ENCODE measurements around the gene EARS2. TPM values are rescaled to one million over a fixed set of nuclear protein-coding genes. Genes with fewer than 3 reads are reported as not detected.

Gene EARS2
- total and polyA plus RNA-seq, 2 of the 8 experiments (the other 6 are each of a cell fraction or from before 2014, with no cell fraction given) = 47.8 to 111 TPM

- Histone ChIP-seq H4K91ac (replicated peaks; ENCODE audit: insufficient read length, low read length) (no peak overlapping the region), H2BK120ac (replicated peaks; ENCODE audit: low read depth, low read length) (no peak overlapping the region), H2AK5ac (ENCODE audit: low read depth, low read length) (no peak overlapping the region), H4K5ac (ENCODE audit: insufficient read length, low read depth, low read length) (no peak overlapping the region), H2BK20ac (ENCODE audit: low read length) (no peak overlapping the region), H2BK5ac (ENCODE audit: low read depth, low read length) (no peak overlapping the region), H3K36me3 (ENCODE audit: control insufficient read depth in 2 of 4, insufficient read depth in 4 of 4, low read length in 3 of 4) (peaks cover 14 to 75% (median 46%) of the 10 kb centered on the region in 4 experiments), H3K56ac (replicated peaks; ENCODE audit: insufficient read length, low read depth, low read length) (no peak overlapping the region), H3K4me3 (ENCODE audit: extremely low read depth in 1 of 4, insufficient read depth in 2 of 4, low read depth in 3 of 4, low read length in 4 of 4) (no peak overlapping the region), H4K8ac (ENCODE audit: extremely low read depth, insufficient read depth, low read length) (no peak overlapping the region; the same call in 1 of the 2 replicates), H3K79me2 (ENCODE audit: control insufficient read depth in 1 of 2, insufficient read depth in 2 of 2, low read length in 2 of 2) (peaks cover 28 to 75% of the 10 kb centered on the region in 2 experiments), H3K4me1 (replicated peaks in 1 of 4; ENCODE audit: control insufficient read depth in 3 of 4, insufficient read depth in 4 of 4, low read length in 3 of 4) (peaks cover 0 to 2% (median under 1%) of the 10 kb centered on the region in 4 experiments; a peak in 2 of 7 replicates), H3K23ac (ENCODE audit: insufficient read length) (no peak overlapping the region), H3K4ac (replicated peaks; ENCODE audit: insufficient read length, low read depth, low read length) (no peak overlapping the region), H2AFZ (ENCODE audit: low read length) (no peak overlapping the region), H3K23me2 (ENCODE audit: low read depth, low read length) (peaks cover 2% of the 10 kb centered on the region; the same call in 1 of the 2 replicates), H3K18ac (ENCODE audit: extremely low read depth, low read length) (no peak overlapping the region), H4K20me1 (replicated peaks in 1 of 2; ENCODE audit: control insufficient read depth in 1 of 2, insufficient read depth in 2 of 2, low read length in 2 of 2) (peaks cover 8 to 15% of the 10 kb centered on the region in 2 experiments), H3K9ac (replicated peaks in 1 of 4; ENCODE audit: extremely low read depth in 1 of 4, low read depth in 3 of 4, low read length in 3 of 4) (no peak overlapping the region), H3K4me2 (ENCODE audit: insufficient read depth in 1 of 2, low read depth in 2 of 2, low read length in 2 of 2) (no peak overlapping the region), H3K9me3 (ENCODE audit: insufficient read depth in 2 of 2, low read depth in 1 of 2, low read length in 1 of 2) (no peaks in the 10 kb centered on the region), H2BK15ac (ENCODE audit: low read length) (no peak overlapping the region), H3K14ac (ENCODE audit: insufficient read length) (no peak overlapping the region), H3K27me3 (replicated peaks in 1 of 4; ENCODE audit: control insufficient read depth in 3 of 4, extremely low read depth in 1 of 4, insufficient read depth in 3 of 4, low read length in 3 of 4) (no peaks in the 10 kb centered on the region), H2BK12ac (ENCODE audit: low read depth, low read length) (no peak overlapping the region), H3K79me1 (ENCODE audit: low read depth, low read length) (peaks cover 14% of the 10 kb centered on the region; the same call in 1 of the 2 replicates), H3K27ac (ENCODE audit: low read depth, low read length) (no peak overlapping the region)
- ChIA-PET POLR2A (ENCODE audit: partially characterized antibody) (interaction anchor here (1.0 to 1.3 kb wide), 5 partner anchors 12 to 32 kb away, joined by 3 to 5 read pairs (median 3); partner anchors contain the start of genes EARS2 and UBFD1), CTCF (ENCODE audit: partially characterized antibody) (interaction anchor here (0.6 kb wide), 1 partner anchor 15 kb away, joined by 3 read pairs; no protein-coding TSS in a partner anchor)
- WGBS, 2 experiments (ENCODE audit: extremely low coverage in 1 of 2, insufficient coverage in 1 of 2, insufficient read length in 1 of 2, insufficient replicate concordance in 2 of 2, low coverage in 1 of 2, low lambda C conversion rate in 2 of 2, missing lambda C conversion rate in 1 of 2) = 93% methylated on average over 3 of the region's 3 CpGs; no CpG with 5 or more reads in 1 of the 2 experiments
- FAIRE-seq = no peak
- DNase-seq (ENCODE audit: low read depth in 1 of 2, low spot score in 2 of 2) = no peak
- TF ChIP-seq SUZ12 (IDR thresholded peaks at IDR 0.05; ENCODE audit: low read length) (no peak), RNF2 (IDR thresholded peaks at IDR 0.05; ENCODE audit: borderline replicate concordance, low read depth, low read length, missing control alignments, poor library complexity, severe bottlenecking) (no peak), BACH1 (IDR thresholded peaks at IDR 0.05; ENCODE audit: low read length) (no peak), TAF7 (optimal IDR thresholded peaks at IDR 0.05; ENCODE audit: borderline replicate concordance, low read depth, low read length) (no peak), NRF1 (IDR thresholded peaks at IDR 0.05; ENCODE audit: low read depth, low read length) (no peak), NANOG (IDR thresholded peaks at IDR 0.05; ENCODE audit: insufficient read depth, low read depth, low read length, poor library complexity, severe bottlenecking) (no peak), ZNF274 (IDR thresholded peaks at IDR 0.05; ENCODE audit: borderline replicate concordance, extremely low read depth, low read length) (no peak), EGR1 (IDR thresholded peaks at IDR 0.05; ENCODE audit: borderline replicate concordance, low read depth, low read length) (no peak), SIN3A (conservative IDR thresholded peaks at IDR 0.05 in 1 of 2, IDR thresholded peaks at IDR 0.05 in 1 of 2; ENCODE audit: low read depth in 1 of 2, low read length in 2 of 2) (no peak), SP4 (IDR thresholded peaks at IDR 0.05; ENCODE audit: low read length) (no peak)
Measured at GRCh38 chr16:23590181-23590580, 33.0 kb upstream of the EARS2 start.
